Activated gamma-delta T cell (primary cell): Measurements from ENCODE around the gene SND1.
A peak's percentile ranks its signal among the peaks of the same experiment; 100 is the strongest.

Experiments used
- DNase-seq: peaks from one replicate; lab custom pipeline; 2025; lab: John Stamatoyannopoulos, UW
- total RNA-seq, 2 donors: gene quantifications; one replicate each; lab custom pipeline; 2026; lab: John Stamatoyannopoulos, UW

SND1 gene
- 134 to 149 reads per million in 2 donors for total RNA-seq

GRCh38 chr7:127651556-127652332, at the start of gene SND1:
Gene SND1 (plus strand): TSS chr7:127652194. CDS start chr7:127652374, 180 bp downstream.
- peak; percentile 99 for DNase-seq

GRCh38 chr7:127608446-127608845, 43.5 kb upstream of the SND1 start:
- no peak for DNase-seq

DNA sequence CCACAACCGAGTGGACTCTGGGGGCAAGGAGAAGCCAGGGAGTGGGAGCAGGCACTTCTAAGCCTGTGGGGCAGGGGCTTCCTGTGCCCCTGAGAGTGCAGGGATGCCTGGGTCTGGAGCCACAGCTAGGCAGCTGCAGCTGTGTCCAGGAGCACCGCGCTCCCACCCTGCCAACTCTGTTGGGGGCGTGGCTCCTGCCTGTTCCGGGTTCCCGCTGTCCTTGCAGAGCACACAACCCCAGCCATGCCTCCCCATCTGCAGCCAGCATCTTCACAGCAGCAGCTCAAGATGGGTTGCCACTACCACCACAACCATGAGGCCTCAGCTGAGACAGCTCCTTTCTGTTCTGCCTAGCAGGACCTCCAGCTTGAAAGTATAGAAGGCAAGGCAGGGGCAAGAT, 42.7 kb upstream of the SND1 start:
- DNase-seq, result no peak

- no peak for DNase-seq
Observed at GRCh38 chr7:127612263-127612662, 39.7 kb upstream of the SND1 start.

DNA sequence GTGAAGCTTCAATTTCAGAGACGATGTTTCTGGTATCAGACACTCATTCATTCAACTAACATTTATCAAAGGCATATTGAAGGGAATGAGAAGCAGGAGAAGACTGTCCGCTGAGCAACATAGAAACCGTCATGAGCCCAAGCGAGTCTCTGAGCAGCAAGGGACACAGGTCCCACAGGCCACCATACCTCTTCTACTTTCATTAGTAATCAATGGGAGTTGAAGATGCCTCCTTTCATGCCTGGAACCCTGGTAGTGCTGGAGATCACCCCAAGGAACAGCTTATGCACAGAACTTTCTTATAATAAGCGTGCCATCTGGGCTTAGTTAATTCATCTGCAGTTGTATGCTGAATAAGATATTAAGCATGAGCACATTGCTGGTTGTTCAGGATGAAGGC, 35.3 kb upstream of the SND1 start:
- no peak for DNase-seq

- DNase-seq, result no peak
Observed at GRCh38 chr7:127618042-127618441, 34.0 kb upstream of the SND1 start, which contains the start of gene PAX4. Gene PAX4 (minus strand): TSS chr7:127618142. CDS start chr7:127615928, 2,214 bp downstream.

DNA sequence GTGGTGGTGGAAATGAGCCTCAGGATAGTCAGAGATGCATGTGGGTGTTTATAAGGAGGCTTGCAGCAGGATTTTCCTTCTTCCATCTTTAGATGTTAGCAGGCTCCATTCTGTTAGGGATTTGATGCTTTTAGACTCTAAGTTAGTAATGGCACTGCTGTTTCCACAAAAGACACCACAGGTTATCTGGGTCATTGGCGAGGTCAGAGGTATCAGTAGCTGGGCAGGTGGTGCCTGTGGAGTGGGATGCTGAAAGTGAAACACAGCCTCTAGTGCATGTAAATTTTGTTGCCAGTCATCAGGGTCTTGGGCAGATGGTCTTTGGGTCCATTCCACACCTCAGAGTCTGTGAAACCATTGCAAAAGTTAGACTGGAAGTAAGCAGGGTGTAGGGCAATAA, 33.2 kb upstream of the SND1 start:
- DNase-seq, result no peak

GRCh38 chr7:127619681-127620405, 32.2 kb upstream of the SND1 start:
- DNase-seq, result no peak

DNA sequence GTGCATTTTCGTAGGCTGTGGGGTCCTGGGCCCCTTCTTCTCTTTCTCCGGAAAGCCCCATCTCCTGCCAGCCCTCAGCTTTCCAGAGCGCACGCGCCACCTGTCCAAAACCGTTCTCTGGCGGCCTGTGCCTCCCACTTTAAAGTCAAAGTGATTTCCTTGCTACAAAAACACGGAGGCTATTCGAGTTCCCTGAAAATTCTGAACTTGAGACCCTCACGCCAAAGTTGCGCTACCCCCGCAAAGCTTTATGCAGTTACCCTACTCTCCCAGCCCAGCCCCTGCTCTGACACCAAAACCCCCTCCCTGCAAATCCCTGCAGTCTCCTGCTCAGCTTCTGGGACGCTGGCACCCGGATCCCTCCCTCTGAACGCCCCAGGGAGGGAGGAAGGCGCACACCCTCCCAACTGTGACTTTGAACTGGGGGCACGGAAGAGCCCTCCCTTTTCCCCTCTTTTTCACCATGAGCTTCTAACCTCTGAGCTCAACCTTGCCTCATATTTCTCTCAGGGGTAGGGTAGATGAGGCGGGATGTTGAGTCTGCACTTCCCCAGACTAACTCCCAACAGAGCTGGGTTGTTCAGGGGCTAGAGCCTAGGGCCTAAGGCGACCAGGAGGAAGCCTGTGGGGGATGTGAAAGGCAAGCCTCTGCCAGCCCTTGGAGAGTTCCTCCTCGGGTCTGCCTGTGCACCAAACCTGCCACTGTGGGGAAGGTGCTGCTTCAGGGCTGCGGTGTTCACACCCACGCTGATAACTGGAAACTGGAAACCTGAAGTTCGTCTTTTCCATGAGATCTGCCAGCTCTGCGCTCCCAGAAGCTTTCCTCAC, 31.4 kb upstream of the SND1 start:
- DNase-seq, result no peak

DNA sequence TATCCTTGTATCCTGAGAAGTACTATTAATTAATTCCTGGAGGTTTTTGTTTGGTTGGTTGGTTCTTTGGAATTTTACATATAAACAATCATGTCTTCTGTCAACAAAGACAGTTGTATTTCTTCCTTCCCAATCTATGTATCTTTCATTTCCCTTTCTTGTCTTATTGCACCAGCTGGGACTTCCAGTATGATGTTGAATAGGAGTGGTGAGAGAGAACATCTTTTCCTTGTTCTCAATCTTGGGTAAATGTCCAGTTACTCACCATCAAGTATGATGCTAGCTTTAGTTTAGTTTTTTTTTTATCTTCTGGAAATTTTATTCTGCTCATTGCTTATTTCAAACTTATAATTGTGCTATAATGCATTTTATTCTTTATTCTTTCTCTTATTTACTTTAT, 26.7 kb upstream of the SND1 start:
- no peak for DNase-seq

- no peak for DNase-seq
Observed at GRCh38 chr7:127628445-127628844, 23.5 kb upstream of the SND1 start.

DNA sequence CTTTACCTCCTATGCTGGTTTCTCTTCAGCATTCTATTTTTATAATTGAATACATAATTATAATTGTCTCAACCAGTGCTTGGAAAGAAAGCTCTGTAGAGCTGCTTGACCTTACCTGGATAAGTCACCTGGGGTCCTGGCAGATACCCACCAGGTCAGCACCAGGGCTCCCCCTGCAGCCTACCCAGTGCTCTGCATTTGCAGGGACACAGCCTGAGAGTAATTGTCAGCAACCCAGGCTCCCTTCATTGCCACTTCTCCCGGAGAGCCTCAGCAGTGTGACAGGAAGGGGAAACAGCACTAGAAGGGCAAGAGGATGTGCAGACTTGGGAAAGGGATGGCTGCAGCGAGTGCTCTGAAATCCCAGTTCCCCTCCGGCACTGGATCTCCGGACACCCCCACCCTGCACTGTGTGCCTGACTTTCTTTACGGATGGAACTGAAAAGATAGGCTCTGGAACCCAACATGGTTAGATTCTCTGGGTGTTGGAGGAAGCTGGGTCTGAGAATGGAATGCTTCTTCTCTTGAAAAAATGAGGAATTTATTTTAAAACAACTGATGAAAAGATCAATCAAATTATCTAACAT, 22.6 kb upstream of the SND1 start:
- no peak for DNase-seq

DNA sequence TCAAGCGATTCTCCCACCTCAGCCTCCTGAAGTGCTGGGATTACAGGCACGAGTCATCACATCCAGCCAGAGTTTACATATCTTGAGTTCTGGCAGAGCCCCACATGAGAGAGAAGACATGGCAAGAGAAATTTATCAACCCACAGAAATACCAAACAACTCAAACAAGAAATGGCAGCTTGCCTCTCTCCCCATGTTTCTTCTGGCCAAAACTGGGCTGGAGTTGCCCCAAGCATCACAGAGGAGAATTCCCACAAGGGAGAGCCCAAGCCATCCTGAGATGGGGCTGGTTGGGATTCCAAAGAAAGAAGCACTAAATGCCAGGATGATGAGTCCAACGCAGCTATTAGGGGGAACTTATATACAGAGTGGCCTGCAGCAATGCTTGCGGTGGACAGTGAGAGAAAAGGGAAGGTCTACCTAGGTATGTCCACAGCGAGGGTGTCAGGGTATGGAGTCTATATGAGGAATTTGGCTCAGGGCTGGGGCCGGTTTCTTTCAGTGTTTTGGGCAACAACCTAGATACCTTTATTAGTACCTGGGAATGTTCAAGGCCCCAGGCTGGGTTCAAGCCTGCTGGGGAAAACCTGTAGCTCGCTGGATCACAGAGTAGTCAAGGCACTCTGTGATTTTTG, 19.6 kb upstream of the SND1 start:
- DNase-seq, result no peak

DNA sequence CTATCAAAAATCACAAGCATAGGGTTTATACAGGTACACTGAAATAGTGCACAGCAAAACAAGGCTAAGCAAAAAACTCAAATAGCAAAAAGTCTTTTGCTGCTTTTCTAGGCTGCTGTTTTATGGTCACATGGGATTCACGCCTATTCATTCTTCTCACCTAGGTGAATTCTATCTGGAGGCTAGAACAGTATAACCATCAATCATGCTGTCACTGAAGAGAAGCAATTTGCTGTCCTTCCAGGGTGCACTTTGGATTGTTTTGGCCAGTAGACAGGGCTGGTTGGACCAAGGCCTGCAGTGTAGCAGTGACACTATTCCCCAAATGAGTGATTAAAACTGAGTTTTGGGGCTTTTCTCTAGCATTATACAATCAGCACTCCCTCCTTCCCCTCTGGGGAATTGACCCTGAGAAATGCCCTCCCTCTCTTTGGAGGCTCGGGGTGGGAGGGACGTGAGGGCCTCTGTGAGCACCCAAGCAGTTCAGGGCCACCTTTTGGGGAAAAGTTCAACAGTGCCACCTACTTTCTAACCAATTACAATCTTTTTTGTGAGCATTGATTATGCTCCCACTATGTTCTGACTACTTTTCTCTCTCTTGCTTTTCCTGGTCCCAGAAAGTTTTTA, 16.2 kb upstream of the SND1 start:
- no peak for DNase-seq

- DNase-seq, result no peak
Observed at GRCh38 chr7:127638197-127638596, 13.8 kb upstream of the SND1 start.

GRCh38 chr7:127644484-127644883, 7.5 kb upstream of the SND1 start:
- DNase-seq, result no peak

DNA sequence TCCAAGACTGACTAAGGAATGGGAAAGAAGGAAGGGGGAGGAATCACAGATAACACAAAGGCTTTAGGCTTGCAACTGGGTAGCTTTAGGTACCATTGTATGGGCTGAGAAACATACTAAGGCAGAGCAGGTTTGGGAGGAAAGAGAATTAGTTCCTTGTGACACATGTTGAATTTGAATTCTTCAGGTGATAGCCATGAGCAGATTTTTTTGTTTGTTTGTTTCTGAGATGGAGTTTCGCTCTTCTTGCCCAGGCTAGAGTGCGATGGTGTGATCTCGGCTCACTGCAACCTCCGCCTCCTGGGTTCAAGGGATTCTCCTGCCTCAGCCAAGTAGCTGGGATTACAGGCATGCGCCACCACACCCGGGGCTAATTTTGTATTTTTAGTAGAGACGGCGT, 4.4 kb upstream of the SND1 start:
- DNase-seq, result no peak

DNA sequence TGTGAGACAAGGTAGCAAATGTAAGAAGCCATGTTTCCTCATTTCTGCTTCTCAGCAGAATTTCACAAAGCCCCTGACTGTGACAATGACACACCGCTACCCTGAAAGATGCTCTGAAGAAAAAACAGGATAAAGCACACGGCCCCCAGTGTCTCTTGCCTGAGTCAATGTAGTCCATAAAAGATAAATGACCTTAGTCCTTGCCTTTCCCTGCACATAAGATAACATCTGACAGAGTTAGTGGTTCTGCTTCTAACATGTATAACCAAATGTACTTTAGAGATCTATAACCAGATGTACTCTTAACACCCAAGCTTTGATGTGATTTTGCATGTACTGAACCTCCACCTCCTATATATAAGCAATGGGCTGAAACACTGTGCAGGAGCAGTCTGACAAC, 3.0 kb upstream of the SND1 start:
- no peak for DNase-seq

- DNase-seq, result no peak
Observed at GRCh38 chr7:127650847-127651555, 993 bp upstream of the SND1 start.
